C4-2B (cell line): ENCODE data around the gene MAT2B.

Experiments
- H3K27ac ChIP-seq: fragments of 450-650 bp; 2 replicates; pipeline ENCODE4 v1.5.1; 2017
- CTCF ChIP-seq: fragments of 450-650 bp; conservative IDR thresholded peaks from 2 replicates; pipeline ENCODE4 v1.5.1; 2017; ENCODE audit warnings: mild to moderate bottlenecking
- ZFX ChIP-seq: fragments of 450-650 bp; IDR thresholded peaks from 2 replicates; pipeline ENCODE4 v1.6.1; 2017

MAT2B gene

GRCh38 chr5:163489055-163489744 lies 16.2 kb upstream of the MAT2B start:
- no peak overlapping the region for H3K27ac ChIP-seq
- TF ChIP-seq ZFX (no peak), CTCF (peak; percentile 8; the same call in 1 of the 2 replicates)

- no peak overlapping the region for H3K27ac ChIP-seq
- no peak for TF ChIP-seq CTCF
- TF ChIP-seq ZFX: no peak
Observed at GRCh38 chr5:163489745-163490075, 15.7 kb upstream of the MAT2B start.

DNA sequence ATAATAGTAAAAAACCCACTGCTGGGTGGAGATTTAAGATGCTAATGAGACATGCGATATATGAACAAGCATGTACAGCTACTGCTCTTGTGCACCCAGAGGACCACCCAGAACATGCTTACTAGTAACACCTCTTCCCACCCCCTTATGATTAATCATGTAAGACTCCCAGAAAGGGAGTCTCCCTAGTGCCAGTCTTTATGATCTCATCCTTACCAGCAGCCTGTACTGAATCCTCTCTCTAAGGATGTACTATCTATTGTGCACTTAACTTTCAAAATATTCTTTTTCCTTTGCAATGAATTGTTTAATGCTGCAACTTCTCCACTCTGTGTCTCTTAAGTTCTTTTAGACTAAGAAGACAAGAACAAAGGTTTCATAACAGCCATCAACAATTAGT lies 9.1 kb upstream of the MAT2B start:
- TF ChIP-seq ZFX: no peak
- TF ChIP-seq CTCF: no peak

DNA sequence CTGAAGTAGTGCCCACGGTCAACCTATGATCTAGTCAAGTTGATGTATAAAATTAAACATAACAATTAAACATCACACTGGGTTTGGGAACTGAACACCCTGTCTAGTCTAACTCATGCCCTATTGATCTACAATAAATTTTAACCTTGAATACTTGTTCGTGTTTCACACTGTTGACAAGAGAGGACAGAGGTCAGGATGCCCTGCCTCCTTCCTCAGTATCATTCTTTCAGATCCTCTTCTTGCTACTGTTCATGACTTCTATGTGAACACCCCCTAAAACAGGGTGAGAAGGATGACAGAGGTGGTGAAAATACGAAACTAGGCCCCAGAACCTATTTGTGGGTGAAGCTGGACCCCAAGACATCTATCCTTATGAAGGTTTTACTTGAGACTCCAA lies 8.1 kb upstream of the MAT2B start:
- H3K27ac ChIP-seq: no peak overlapping the region
- TF ChIP-seq ZFX: no peak
- no peak for TF ChIP-seq CTCF

More for the DNA sequence above, 9.1 kb upstream of the MAT2B start:
- no peak overlapping the region for H3K27ac ChIP-seq

GRCh38 chr5:163498886-163499285 lies 6.5 kb upstream of the MAT2B start:
- TF ChIP-seq ZFX (no peak), CTCF (no peak)
- H3K27ac ChIP-seq: no peak overlapping the region

GRCh38 chr5:163502521-163502920 lies 2.9 kb upstream of the MAT2B start:
- no peak for TF ChIP-seq CTCF
- no peak for TF ChIP-seq ZFX
- H3K27ac ChIP-seq: no peak overlapping the region

GRCh38 chr5:163503106-163504078 lies 2.0 kb upstream of the MAT2B start:
- peak overlapping the region; percentile 82; the same call in 1 of the 2 replicates for H3K27ac ChIP-seq
- TF ChIP-seq ZFX (no peak), CTCF (peak; percentile 33)
